IPS-20b (cell line): ENCODE measurements around the gene ZBTB42.

Experiments used
- H3K27ac ChIP-seq: one replicate; pipeline ENCODE4 v1.5.1; 2013; ENCODE audit warnings: low read length
- H3K27me3 ChIP-seq: 2 replicates; pipeline ENCODE4 v1.6.1; 2013; ENCODE audit warnings: mild to moderate bottlenecking, low read length, inconsistent platforms; ENCODE audit not compliant: insufficient read depth
- H3K36me3 ChIP-seq: 2 replicates; pipeline ENCODE4 v1.6.1; 2013; ENCODE audit warnings: low read depth, mild to moderate bottlenecking, inconsistent platforms, low read length, moderate library complexity; ENCODE audit not compliant: insufficient read depth
- H3K4me1 ChIP-seq: 2 replicates; pipeline ENCODE4 v1.6.1; 2013; ENCODE audit warnings: mild to moderate bottlenecking, control low read depth, inconsistent platforms, low read length, moderate library complexity; ENCODE audit not compliant: insufficient read depth
- H3K4me3 ChIP-seq: 2 replicates; pipeline ENCODE4 v1.5.1; 2013; ENCODE audit warnings: mild to moderate bottlenecking, low read length, inconsistent platforms
- H3K9ac ChIP-seq: 2 replicates; pipeline ENCODE4 v1.6.1; 2013; ENCODE audit warnings: low read depth, mild to moderate bottlenecking, inconsistent platforms, low read length, moderate library complexity
- H3K9me3 ChIP-seq: 2 replicates; pipeline ENCODE4 v1.6.1; 2013; ENCODE audit warnings: mild to moderate bottlenecking, low read depth, low read length, inconsistent platforms; ENCODE audit not compliant: insufficient read depth

Gene ZBTB42

DNA sequence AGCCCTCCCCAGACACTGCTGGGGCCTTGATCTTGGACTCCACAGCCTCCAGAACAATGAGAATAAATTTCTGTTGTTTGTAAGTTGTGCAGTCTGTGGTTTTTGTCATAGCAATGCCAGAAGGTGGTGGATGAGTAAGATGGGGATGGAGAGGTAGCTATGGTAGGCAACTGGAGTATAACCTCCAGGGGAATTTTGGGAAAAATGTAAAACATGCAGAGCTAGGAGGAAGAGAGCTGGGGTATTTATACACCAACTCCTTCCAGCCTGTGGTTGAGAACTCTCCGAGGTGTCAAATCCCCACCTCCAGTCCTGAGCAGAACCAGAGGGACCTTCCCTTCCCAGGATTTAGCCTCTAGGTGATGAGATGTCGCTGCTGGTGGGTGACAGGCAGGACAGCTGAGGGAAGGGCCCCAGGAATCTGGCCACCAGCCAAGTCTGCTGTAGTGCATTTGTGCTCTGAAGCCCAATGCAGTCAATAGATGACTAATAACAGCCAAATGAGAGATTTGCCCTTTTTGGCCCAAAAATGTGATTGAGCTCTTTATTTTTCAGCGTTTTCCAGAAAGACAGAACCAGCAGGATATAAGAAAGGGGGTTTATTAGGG, 45.0 kb downstream of the ZBTB42 start:
- H3K4me3 ChIP-seq = no peak overlapping the region
- H3K9ac ChIP-seq = no peak overlapping the region
- peaks cover 5% of the 10 kb centered on the region for H3K4me1 ChIP-seq
- H3K27me3 ChIP-seq = peaks cover 59% of the 10 kb centered on the region
- H3K27ac ChIP-seq = no peak overlapping the region
- no peaks in the 10 kb centered on the region for H3K36me3 ChIP-seq
- H3K9me3 ChIP-seq = no peaks in the 10 kb centered on the region

- Histone ChIP-seq H3K9me3 (no peaks in the 10 kb centered on the region), H3K27me3 (peaks cover 22% of the 10 kb centered on the region; the same call in 1 of the 2 replicates), H3K36me3 (no peaks in the 10 kb centered on the region), H3K4me3 (no peak overlapping the region), H3K4me1 (peaks cover 1% of the 10 kb centered on the region; the same call in 1 of the 2 replicates), H3K27ac (no peak overlapping the region), H3K9ac (no peak overlapping the region)
Measured at GRCh38 chr14:104852280-104852663, 51.4 kb downstream of the ZBTB42 start.
